Neural cell (in vitro differentiated cells): Measurements from ENCODE around the gene KEL. TPM values are rescaled to one million over a fixed set of nuclear protein-coding genes. Genes with fewer than 3 reads are reported as not detected.

ENCODE experiments used
- H2AFZ ChIP-seq: fragments of 200-600, 300-800 bp; sonication (generic), shearing (Covaris generic); 2 replicates; pipeline ENCODE4 v1.6.0; 2014; ENCODE audit warnings: low read depth, mild to moderate bottlenecking, antibody characterized with exemption, low read length, moderate library complexity
- H3F3A ChIP-seq: fragments of 200-600 bp; shearing (Covaris generic); 2 replicates; pipeline ENCODE4 v1.6.1; 2016; ENCODE audit warnings: mild to moderate bottlenecking, moderate library complexity, mixed read lengths, antibody characterized with exemption, low read length; ENCODE audit not compliant: insufficient read depth, poor library complexity, severe bottlenecking
- H3K27ac ChIP-seq: fragments of 200-600, 300-800 bp; sonication (generic), shearing (Covaris generic); 2 replicates; pipeline ENCODE4 v1.5.1; 2014; ENCODE audit warnings: mild to moderate bottlenecking, low read length, moderate library complexity
- H3K27me3 ChIP-seq: fragments of 300-800, 200-600 bp; sonication (generic), shearing (Covaris generic); 2 replicates; pipeline ENCODE4 v1.6.0; 2014; ENCODE audit warnings: mild to moderate bottlenecking, low read depth, low read length, moderate library complexity; ENCODE audit not compliant: insufficient read depth
- H3K36me3 ChIP-seq: fragments of 300-800, 200-600 bp; sonication (generic), shearing (Covaris generic); 2 replicates; pipeline ENCODE4 v1.5.1; 2014; ENCODE audit warnings: mild to moderate bottlenecking, antibody characterized with exemption, low read length, moderate library complexity; ENCODE audit not compliant: insufficient read depth
- H3K4me2 ChIP-seq: fragments of 300-800, 200-600 bp; sonication (generic), shearing (Covaris generic); 2 replicates; pipeline ENCODE4 v1.6.0; 2014; ENCODE audit warnings: mild to moderate bottlenecking, low read length
- H3K4me3 ChIP-seq: fragments of 300-800, 200-600 bp; sonication (generic), shearing (Covaris generic); 2 replicates; pipeline ENCODE4 v1.5.1; 2014; ENCODE audit warnings: mild to moderate bottlenecking, low read length, moderate library complexity
- H3K79me2 ChIP-seq: fragments of 200-600 bp; shearing (Covaris generic); replicated peaks from 2 replicates; pipeline ENCODE4 v1.6.0; 2014; ENCODE audit warnings: mild to moderate bottlenecking, low read length, moderate library complexity; ENCODE audit not compliant: insufficient read depth
- H3K9ac ChIP-seq: fragments of 300-800, 200-600 bp; sonication (generic), shearing (Covaris generic); 2 replicates; pipeline ENCODE4 v1.6.1; 2016; ENCODE audit warnings: mild to moderate bottlenecking, low read length, mixed read lengths
- H3K9me2 ChIP-seq: fragments of 200-600 bp; shearing (Covaris generic); 2 replicates; pipeline ENCODE4 v1.6.1; 2016; ENCODE audit warnings: mild to moderate bottlenecking, low read length, mixed read lengths; ENCODE audit not compliant: insufficient read depth
- H3K9me3 ChIP-seq: fragments of 200-600, 300-800 bp; sonication (generic), shearing (Covaris generic); 2 replicates; pipeline ENCODE4 v1.6.1; 2016; ENCODE audit warnings: mild to moderate bottlenecking, mixed run types, low read length, moderate library complexity, mixed read lengths
- H4K20me1 ChIP-seq: fragments of 200-600 bp; shearing (Covaris generic); 2 replicates; pipeline ENCODE4 v1.6.1; 2016; ENCODE audit warnings: mild to moderate bottlenecking, mixed run types; ENCODE audit not compliant: insufficient read depth
- CTCF ChIP-seq: fragments of 450-650 bp; IDR thresholded peaks from 2 replicates; pipeline ENCODE4 v1.5.1; 2014; ENCODE audit warnings: antibody characterized with exemption, mild to moderate bottlenecking, moderate library complexity; ENCODE audit not compliant: poor library complexity, severe bottlenecking
- EP300 ChIP-seq: fragments of 450-650 bp; conservative IDR thresholded peaks from 2 replicates; pipeline ENCODE4 v1.6.1; 2014; ENCODE audit warnings: antibody characterized with exemption, mild to moderate bottlenecking, moderate library complexity; ENCODE audit not compliant: poor library complexity, severe bottlenecking
- EZH2 ChIP-seq: fragments of 200-600, 300-800 bp; shearing (Covaris generic), sonication (generic); IDR thresholded peaks from 2 replicates; pipeline ENCODE4 v1.6.1; 2014; ENCODE audit warnings: antibody characterized with exemption, low read length, borderline replicate concordance, mild to moderate bottlenecking; ENCODE audit not compliant: insufficient read depth, poor library complexity, severe bottlenecking
- MXI1 ChIP-seq: fragments of 450-650 bp; conservative IDR thresholded peaks from 2 replicates; pipeline ENCODE4 v1.6.1; 2014; ENCODE audit warnings: antibody characterized with exemption, mild to moderate bottlenecking; ENCODE audit not compliant: poor library complexity, severe bottlenecking
- POLR2AphosphoS5 ChIP-seq: IDR thresholded peaks from 2 replicates; pipeline ENCODE4 v1.6.1; 2012
- RAD21 ChIP-seq: fragments of 450-650 bp; conservative IDR thresholded peaks from 2 replicates; pipeline ENCODE4 v1.6.1; 2014; ENCODE audit warnings: antibody characterized with exemption, mild to moderate bottlenecking, moderate library complexity
- REST ChIP-seq: IDR thresholded peaks from 2 replicates; pipeline ENCODE4 v1.6.1; 2012; ENCODE audit warnings: borderline replicate concordance
- SMC3 ChIP-seq: fragments of 450-650 bp; conservative IDR thresholded peaks from 2 replicates; pipeline ENCODE4 v1.6.1; 2014; ENCODE audit warnings: antibody characterized with exemption, mild to moderate bottlenecking, moderate library complexity; ENCODE audit not compliant: poor library complexity
- TAF1 ChIP-seq: IDR thresholded peaks from 2 replicates; pipeline ENCODE4 v1.6.1; 2012; ENCODE audit warnings: low read depth
- polyA plus RNA-seq: library from polyadenylated mRNA; depleted of rRNA; stranded (reverse); fragments of >200 nt; gene quantifications from 2 replicates; pipeline ENCODE4 v1.2.3, GENCODE V29; 2014

KEL gene
- polyA plus RNA-seq, 1 donor from 2014 or later = 2.2 TPM

GRCh38 chr7:142925413-142925812, 36.8 kb downstream of the KEL start:
- Histone ChIP-seq H3K4me2 (no peak overlapping the region), H3K9ac (no peak overlapping the region), H3K4me3 (no peak overlapping the region), H3F3A (no peaks in the 10 kb centered on the region), H2AFZ (no peak overlapping the region), H3K9me3 (no peaks in the 10 kb centered on the region), H3K36me3 (no peaks in the 10 kb centered on the region), H3K9me2 (no peaks in the 10 kb centered on the region), H3K79me2 (no peaks in the 10 kb centered on the region), H3K27ac (no peak overlapping the region), H3K27me3 (no peaks in the 10 kb centered on the region), H4K20me1 (no peaks in the 10 kb centered on the region)
- TF ChIP-seq EZH2 = no peak
- TF ChIP-seq TAF1 = no peak
- TF ChIP-seq MXI1 = no peak
- TF ChIP-seq CTCF = no peak
- TF ChIP-seq POLR2AphosphoS5 = no peak
- TF ChIP-seq REST = no peak
- no peak for TF ChIP-seq SMC3
- TF ChIP-seq EP300 = no peak
- no peak for TF ChIP-seq RAD21

GRCh38 chr7:142923391-142923790, 38.8 kb downstream of the KEL start:
- Histone ChIP-seq H3K4me3 (no peak overlapping the region), H3K9me3 (no peaks in the 10 kb centered on the region), H4K20me1 (no peaks in the 10 kb centered on the region), H3K27ac (no peak overlapping the region), H3K9ac (no peak overlapping the region), H3K4me2 (no peak overlapping the region), H2AFZ (no peak overlapping the region), H3K27me3 (no peaks in the 10 kb centered on the region), H3K79me2 (no peaks in the 10 kb centered on the region), H3K36me3 (no peaks in the 10 kb centered on the region), H3F3A (no peaks in the 10 kb centered on the region), H3K9me2 (no peaks in the 10 kb centered on the region)
- TF ChIP-seq REST = no peak
- TF ChIP-seq POLR2AphosphoS5 = no peak
- no peak for TF ChIP-seq CTCF
- no peak for TF ChIP-seq RAD21
- TF ChIP-seq SMC3 = no peak
- no peak for TF ChIP-seq MXI1
- TF ChIP-seq TAF1 = no peak
- no peak for TF ChIP-seq EP300
- no peak for TF ChIP-seq EZH2
